ENCODE results near the gene FGFR3.

The FGFR3 gene

DNA sequence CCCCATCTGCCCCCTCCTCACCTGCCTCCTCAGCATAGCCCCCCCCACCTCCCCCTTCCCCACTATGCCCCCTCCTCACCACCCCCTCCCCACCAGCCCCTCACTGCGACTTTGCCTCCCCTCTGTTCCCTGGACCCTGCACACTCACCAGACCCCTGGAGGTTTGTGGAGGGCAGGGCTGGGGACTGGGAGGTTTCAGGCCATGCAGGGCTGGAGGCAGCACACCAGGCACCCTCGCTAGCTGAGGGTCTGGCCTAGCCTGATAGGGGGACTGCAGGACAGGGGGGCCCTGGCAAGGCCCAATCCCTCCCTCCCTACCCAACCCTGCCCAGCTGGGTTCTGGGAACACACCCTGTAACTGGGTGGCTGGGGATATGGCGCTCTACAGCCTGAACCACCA lies 43.7 kb upstream of the FGFR3 start:
- TF ChIP-seq, protein P1, sequence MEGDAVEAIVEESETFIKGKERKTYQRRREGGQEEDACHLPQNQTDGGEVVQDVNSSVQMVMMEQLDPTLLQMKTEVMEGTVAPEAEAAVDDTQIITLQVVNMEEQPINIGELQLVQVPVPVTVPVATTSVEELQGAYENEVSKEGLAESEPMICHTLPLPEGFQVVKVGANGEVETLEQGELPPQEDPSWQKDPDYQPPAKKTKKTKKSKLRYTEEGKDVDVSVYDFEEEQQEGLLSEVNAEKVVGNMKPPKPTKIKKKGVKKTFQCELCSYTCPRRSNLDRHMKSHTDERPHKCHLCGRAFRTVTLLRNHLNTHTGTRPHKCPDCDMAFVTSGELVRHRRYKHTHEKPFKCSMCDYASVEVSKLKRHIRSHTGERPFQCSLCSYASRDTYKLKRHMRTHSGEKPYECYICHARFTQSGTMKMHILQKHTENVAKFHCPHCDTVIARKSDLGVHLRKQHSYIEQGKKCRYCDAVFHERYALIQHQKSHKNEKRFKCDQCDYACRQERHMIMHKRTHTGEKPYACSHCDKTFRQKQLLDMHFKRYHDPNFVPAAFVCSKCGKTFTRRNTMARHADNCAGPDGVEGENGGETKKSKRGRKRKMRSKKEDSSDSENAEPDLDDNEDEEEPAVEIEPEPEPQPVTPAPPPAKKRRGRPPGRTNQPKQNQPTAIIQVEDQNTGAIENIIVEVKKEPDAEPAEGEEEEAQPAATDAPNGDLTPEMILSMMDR (IDR thresholded peaks at IDR 0.05), result no peak
- H3K27ac ChIP-seq, result no peak overlapping the region

DNA sequence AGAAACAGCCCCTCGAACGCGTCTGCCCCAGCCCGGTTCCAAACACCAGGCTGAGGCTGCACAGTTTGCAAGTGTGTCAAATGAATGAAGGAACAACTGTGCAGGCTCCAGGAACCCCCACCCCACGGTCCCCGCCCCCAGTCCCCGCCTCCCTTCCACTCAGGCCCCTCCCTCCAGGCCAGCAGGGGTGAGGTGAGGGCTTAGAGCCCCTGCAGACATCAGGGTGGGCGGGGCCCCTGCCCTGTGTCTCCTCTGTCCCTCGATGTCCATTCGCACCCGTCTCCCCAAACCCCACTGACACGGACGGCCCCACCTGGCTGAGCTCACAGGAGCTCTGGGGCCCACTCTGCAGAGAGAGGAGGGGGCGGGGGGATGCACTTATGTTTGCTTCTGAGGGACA lies 43.3 kb upstream of the FGFR3 start:
- Histone ChIP-seq H3K9me3 (ENCODE audit: control insufficient read depth, low read length) (no peaks in the 10 kb centered on the region), H3K4me2 (ENCODE audit: low read length) (no peak overlapping the region), H3K27me3 (ENCODE audit: control insufficient read depth, insufficient read depth, low read length) (no peaks in the 10 kb centered on the region), H3K9ac (no peak overlapping the region), H3K4me1 (no peaks in the 10 kb centered on the region), H2AFZ (no peak overlapping the region), H3K79me2 (no peaks in the 10 kb centered on the region), H3K27ac (no peak overlapping the region), H3K4me3 (ENCODE audit: low read depth, low read length) (no peak overlapping the region), H3K36me3 (ENCODE audit: control insufficient read depth, insufficient read depth, low read length) (no peaks in the 10 kb centered on the region)
- TF ChIP-seq, protein P1 (IDR thresholded peaks at IDR 0.05), result no peak

More for the DNA sequence above, 43.7 kb upstream of the FGFR3 start:
- Histone ChIP-seq H3K9ac (no peak overlapping the region), H3K27me3 (ENCODE audit: control insufficient read depth, insufficient read depth, low read length) (no peaks in the 10 kb centered on the region), H2AFZ (no peak overlapping the region), H3K9me3 (ENCODE audit: control insufficient read depth, low read length) (no peaks in the 10 kb centered on the region), H3K36me3 (ENCODE audit: control insufficient read depth, insufficient read depth, low read length) (no peaks in the 10 kb centered on the region), H3K4me2 (ENCODE audit: low read length) (no peak overlapping the region), H3K4me3 (ENCODE audit: low read depth, low read length) (no peak overlapping the region), H3K79me2 (no peaks in the 10 kb centered on the region), H3K4me1 (no peaks in the 10 kb centered on the region)

GRCh38 chr4:1750381-1751154 lies 42.5 kb upstream of the FGFR3 start:
- no peak overlapping the region for H3K4me2 ChIP-seq (ENCODE audit: low read length)
- H3K9ac ChIP-seq, result no peak overlapping the region
- no peaks in the 10 kb centered on the region for H3K27me3 ChIP-seq (ENCODE audit: control insufficient read depth, insufficient read depth, low read length)
- no peak overlapping the region for H3K4me3 ChIP-seq (ENCODE audit: low read depth, low read length)
- H3K4me1 ChIP-seq, result no peaks in the 10 kb centered on the region
- no peak overlapping the region for H3K27ac ChIP-seq
- no peaks in the 10 kb centered on the region for H3K9me3 ChIP-seq (ENCODE audit: control insufficient read depth, low read length)
- H2AFZ ChIP-seq, result no peak overlapping the region
- no peaks in the 10 kb centered on the region for H3K79me2 ChIP-seq
- TF ChIP-seq, protein P1 (IDR thresholded peaks at IDR 0.05), result no peak
- H3K36me3 ChIP-seq (ENCODE audit: control insufficient read depth, insufficient read depth, low read length), result no peaks in the 10 kb centered on the region

DNA sequence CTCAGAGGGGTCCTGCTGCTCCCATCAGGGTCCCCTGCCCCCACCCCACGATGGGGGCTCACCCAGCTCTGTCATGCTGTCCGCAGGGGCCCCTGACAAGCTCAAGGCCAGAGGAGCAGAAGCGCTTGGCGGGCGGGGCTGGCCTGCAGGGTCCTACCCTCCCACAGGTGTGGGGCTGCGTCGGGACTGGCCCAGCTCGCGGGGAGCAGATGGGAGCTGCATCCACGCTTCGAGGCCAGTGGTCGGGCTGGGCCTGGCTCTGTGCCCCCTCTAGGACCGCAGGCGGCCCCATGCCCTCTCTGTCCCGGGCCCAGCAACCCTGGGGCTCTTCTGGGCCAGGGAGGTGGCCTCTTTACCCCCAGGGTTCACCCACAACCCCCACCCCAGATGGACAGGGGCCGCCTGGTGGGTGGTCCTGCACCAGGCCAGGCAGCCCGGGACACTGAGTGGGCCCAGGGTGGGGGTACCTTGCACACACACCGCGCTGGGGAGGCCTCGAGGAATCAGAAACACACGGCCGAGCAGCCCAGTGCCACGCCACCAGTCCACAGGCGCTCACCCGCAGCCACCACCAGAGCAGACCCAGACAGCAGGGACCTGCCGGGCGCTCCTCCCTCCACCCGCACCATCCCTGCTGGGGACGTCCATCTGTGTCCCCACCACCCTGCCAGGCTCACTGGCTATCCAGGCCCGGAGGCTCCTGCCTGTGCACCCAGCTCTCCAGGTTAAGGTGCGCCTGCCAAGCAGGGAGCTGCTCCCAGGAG lies 41.8 kb upstream of the FGFR3 start:
- Histone ChIP-seq H3K4me3 (ENCODE audit: low read depth, low read length) (no peak overlapping the region), H3K9me3 (ENCODE audit: control insufficient read depth, low read length) (no peaks in the 10 kb centered on the region), H3K27ac (no peak overlapping the region), H3K4me2 (ENCODE audit: low read length) (no peak overlapping the region), H2AFZ (no peak overlapping the region), H3K27me3 (ENCODE audit: control insufficient read depth, insufficient read depth, low read length) (no peaks in the 10 kb centered on the region), H3K4me1 (no peaks in the 10 kb centered on the region), H3K79me2 (no peaks in the 10 kb centered on the region), H3K36me3 (ENCODE audit: control insufficient read depth, insufficient read depth, low read length) (no peaks in the 10 kb centered on the region), H3K9ac (no peak overlapping the region)
- TF ChIP-seq, protein P1 (IDR thresholded peaks at IDR 0.05), result no peak
